Tibial nerve (tissue), 4 donors: ENCODE measurements around the gene ADSS1.

Experiments used
- CTCF ChIP-seq, 5 experiments: fragments of 200-600 bp in 3 of 5; fragments of 450-650 bp in 2 of 5; sonication (generic) in 3 of 5; IDR thresholded peaks; one replicate each; pipeline ENCODE4 v1.5.1; 2016 to 2019; ENCODE audit warnings: antibody characterized with exemption in 5 of 5, mild to moderate bottlenecking in 3 of 5, moderate library complexity in 2 of 5
- EP300 ChIP-seq, 2 donors: sonication (generic); formaldehyde crosslinking; IDR thresholded peaks; one replicate each; pipeline ENCODE4 v1.6.1; 2017; ENCODE audit warnings: antibody characterized with exemption in 2 of 2, mild to moderate bottlenecking in 1 of 2
- POLR2A ChIP-seq, 2 donors: fragments of 450-650 bp; IDR thresholded peaks; one replicate each; pipeline ENCODE4 v1.6.1; 2017; ENCODE audit warnings: antibody characterized with exemption in 2 of 2, mild to moderate bottlenecking in 2 of 2, moderate library complexity in 2 of 2

GRCh38 chr14:104778694-104779331, 54.8 kb downstream of the ADSS1 start:
- TF ChIP-seq POLR2A (IDR thresholded peaks at IDR 0.05) (no peak), CTCF (IDR thresholded peaks at IDR 0.05) (no peak), EP300 (IDR thresholded peaks at IDR 0.05) (no peak)
